Tibial nerve (tissue), 4 donors: ENCODE measurements around the gene HS1BP3. TPM values are rescaled to one million over a fixed set of nuclear protein-coding genes. Genes with fewer than 3 reads are reported as not detected.
A peak's percentile ranks its signal among the peaks of the same experiment; 100 is the strongest.

ENCODE experiments used
- DNase-seq, 2 donors: peaks; one replicate each; pipeline ENCODE4 v3.0.0-alpha.2; 2019; ENCODE audit warnings: low spot score in 2 of 2
- H3K27ac ChIP-seq, 4 donors: fragments of 200-600 bp; sonication (generic) in 3 of 4; one replicate each; pipeline ENCODE4 v1.5.1; 2017 to 2019; ENCODE audit warnings: mild to moderate bottlenecking in 1 of 4
- H3K27me3 ChIP-seq, 2 donors: fragments of 200-600 bp; sonication (generic) in 1 of 2; one replicate each; pipeline versions ENCODE4 v1.5.1 to v1.6.0; 2017 to 2019
- H3K36me3 ChIP-seq, 3 donors: fragments of 200-600 bp; sonication (generic); one replicate each; pipeline ENCODE4 v1.5.1; 2018 to 2019
- H3K4me1 ChIP-seq, 4 donors: fragments of 200-600 bp; sonication (generic) in 3 of 4; one replicate each; pipeline ENCODE4 v1.5.1; 2017 to 2019
- H3K4me3 ChIP-seq, 4 donors: fragments of 200-600 bp; sonication (generic) in 3 of 4; one replicate each; pipeline ENCODE4 v1.5.1; 2017 to 2019; ENCODE audit warnings: mild to moderate bottlenecking in 1 of 4, moderate library complexity in 1 of 4
- H3K9me3 ChIP-seq, 4 donors: fragments of 200-600 bp; sonication (generic) in 3 of 4; one replicate each; pipeline ENCODE4 v1.5.1; 2017 to 2019
- EP300 ChIP-seq, 2 donors: sonication (generic); formaldehyde crosslinking; IDR thresholded peaks; one replicate each; pipeline ENCODE4 v1.6.1; 2017; ENCODE audit warnings: antibody characterized with exemption in 2 of 2, mild to moderate bottlenecking in 1 of 2
- POLR2A ChIP-seq, 2 donors: fragments of 450-650 bp; IDR thresholded peaks; one replicate each; pipeline ENCODE4 v1.6.1; 2017; ENCODE audit warnings: antibody characterized with exemption in 2 of 2, mild to moderate bottlenecking in 2 of 2, moderate library complexity in 2 of 2
- WGBS, 2 donors: methylation state at CpG; one replicate each; pipeline ENCODE4 v1.1.5; 2018; 5-methylcytosine and 5-hydroxymethylcytosine counted together
- total RNA-seq, 4 donors: library from RNA; depleted of rRNA; stranded (reverse); fragments of >200 nt; gene quantifications; one replicate each; pipeline ENCODE4 v1.1.0, GENCODE V29; 2016
- TF ChIP-seq, protein P1 (sequence below), 5 experiments: fragments of 200-600 bp in 3 of 5; fragments of 450-650 bp in 2 of 5; sonication (generic) in 3 of 5; IDR thresholded peaks; one replicate each; pipeline ENCODE4 v1.5.1; 2016 to 2019; ENCODE audit warnings: antibody characterized with exemption in 5 of 5, mild to moderate bottlenecking in 3 of 5, moderate library complexity in 2 of 5

HS1BP3 gene
- total RNA-seq, 4 donors from 2014 or later: 24.5 to 45.9 (median 33.8) TPM

GRCh38 chr2:20575414-20575813, 75.5 kb downstream of the HS1BP3 start:
- 49 to 77% methylated on average over 4 to 5 of the region's 5 CpGs for WGBS, 2 donors

GRCh38 chr2:20574930-20575329, 76.0 kb downstream of the HS1BP3 start:
- Histone ChIP-seq H3K4me1 (peaks cover 0 to 94% (median 50%) of the 10 kb centered on the region in 4 donors), H3K27ac (peak overlapping the region in 3 of 4 donors; percentile 5 to 87 (median 86)), H3K4me3 (no peak overlapping the region), H3K9me3 (no peaks in the 10 kb centered on the region), H3K36me3 (no peaks in the 10 kb centered on the region), H3K27me3 (no peaks in the 10 kb centered on the region)
- WGBS, 2 donors: 62 to 67% methylated on average over 6 of the region's 6 CpGs
- no peak for DNase-seq
- TF ChIP-seq, protein P1, sequence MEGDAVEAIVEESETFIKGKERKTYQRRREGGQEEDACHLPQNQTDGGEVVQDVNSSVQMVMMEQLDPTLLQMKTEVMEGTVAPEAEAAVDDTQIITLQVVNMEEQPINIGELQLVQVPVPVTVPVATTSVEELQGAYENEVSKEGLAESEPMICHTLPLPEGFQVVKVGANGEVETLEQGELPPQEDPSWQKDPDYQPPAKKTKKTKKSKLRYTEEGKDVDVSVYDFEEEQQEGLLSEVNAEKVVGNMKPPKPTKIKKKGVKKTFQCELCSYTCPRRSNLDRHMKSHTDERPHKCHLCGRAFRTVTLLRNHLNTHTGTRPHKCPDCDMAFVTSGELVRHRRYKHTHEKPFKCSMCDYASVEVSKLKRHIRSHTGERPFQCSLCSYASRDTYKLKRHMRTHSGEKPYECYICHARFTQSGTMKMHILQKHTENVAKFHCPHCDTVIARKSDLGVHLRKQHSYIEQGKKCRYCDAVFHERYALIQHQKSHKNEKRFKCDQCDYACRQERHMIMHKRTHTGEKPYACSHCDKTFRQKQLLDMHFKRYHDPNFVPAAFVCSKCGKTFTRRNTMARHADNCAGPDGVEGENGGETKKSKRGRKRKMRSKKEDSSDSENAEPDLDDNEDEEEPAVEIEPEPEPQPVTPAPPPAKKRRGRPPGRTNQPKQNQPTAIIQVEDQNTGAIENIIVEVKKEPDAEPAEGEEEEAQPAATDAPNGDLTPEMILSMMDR (IDR thresholded peaks at IDR 0.05): no peak
- TF ChIP-seq EP300 (IDR thresholded peaks at IDR 0.05): no peak
- no peak for TF ChIP-seq POLR2A (IDR thresholded peaks at IDR 0.05)

More at GRCh38 chr2:20575414-20575813, 75.5 kb downstream of the HS1BP3 start:
- Histone ChIP-seq H3K4me3 (no peak overlapping the region), H3K27ac (peak overlapping the region in 3 of 4 donors; percentile 5 to 87 (median 86)), H3K27me3 (no peaks in the 10 kb centered on the region), H3K4me1 (peaks cover 0 to 93% (median 52%) of the 10 kb centered on the region in 4 donors), H3K36me3 (no peaks in the 10 kb centered on the region), H3K9me3 (no peaks in the 10 kb centered on the region)
- DNase-seq: no peak
- no peak for TF ChIP-seq EP300 (IDR thresholded peaks at IDR 0.05)
- TF ChIP-seq, protein P1 (IDR thresholded peaks at IDR 0.05): no peak
- no peak for TF ChIP-seq POLR2A (IDR thresholded peaks at IDR 0.05)

GRCh38 chr2:20574423-20574911, 76.4 kb downstream of the HS1BP3 start:
- Histone ChIP-seq H3K27me3 (no peaks in the 10 kb centered on the region), H3K36me3 (no peaks in the 10 kb centered on the region), H3K4me3 (no peak overlapping the region), H3K27ac (peak overlapping the region in 2 of 4 donors; percentile 86 to 87), H3K4me1 (peaks cover 0 to 94% (median 51%) of the 10 kb centered on the region in 4 donors), H3K9me3 (no peaks in the 10 kb centered on the region)
- TF ChIP-seq POLR2A (IDR thresholded peaks at IDR 0.05) (no peak), EP300 (IDR thresholded peaks at IDR 0.05) (no peak)
- TF ChIP-seq, protein P1 (IDR thresholded peaks at IDR 0.05): no peak
- DNase-seq: no peak
- 83 to 84% methylated on average over 5 of the region's 5 CpGs for WGBS, 2 donors

DNA sequence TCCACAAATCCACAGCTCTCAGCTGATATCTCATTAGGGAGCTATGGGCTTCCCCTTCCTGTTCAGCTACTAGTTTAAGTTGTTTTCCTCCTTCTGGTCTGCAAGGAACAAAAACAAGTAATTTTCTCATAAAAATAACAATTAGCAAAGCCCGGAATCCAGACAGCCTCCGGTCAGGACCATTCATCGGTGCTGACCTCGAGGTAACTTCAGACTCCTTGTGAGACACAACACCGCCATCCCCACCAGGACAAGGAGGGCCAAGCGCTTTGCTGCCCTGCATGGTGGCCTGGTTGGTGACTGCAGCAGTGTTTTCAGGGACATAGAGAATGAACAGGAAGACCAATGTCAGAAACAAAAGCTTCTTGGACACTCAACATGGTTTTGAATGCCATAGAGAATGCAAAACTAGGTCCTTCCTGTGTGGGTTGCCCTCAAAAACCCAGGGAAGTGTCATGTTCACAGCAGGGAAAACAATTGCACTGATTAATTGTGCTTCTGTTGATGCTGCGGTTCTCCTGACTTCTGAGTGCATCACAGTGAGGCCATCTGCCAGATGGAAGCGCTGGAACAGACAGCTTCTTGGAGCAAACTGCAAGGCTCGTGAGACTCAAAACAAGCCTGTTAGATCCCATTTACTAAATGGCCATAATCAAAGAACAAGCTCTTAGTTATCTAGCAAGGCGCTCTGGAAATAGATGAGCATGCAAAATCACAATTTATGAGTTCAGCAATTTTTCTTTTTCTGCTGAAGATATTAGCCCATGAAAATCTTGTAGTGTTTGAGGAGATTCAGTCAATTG, 77.1 kb downstream of the HS1BP3 start:
- Histone ChIP-seq H3K36me3 (no peaks in the 10 kb centered on the region), H3K27me3 (no peaks in the 10 kb centered on the region), H3K4me1 (peaks cover 0 to 94% (median 49%) of the 10 kb centered on the region in 4 donors), H3K27ac (peak overlapping the region; percentile 10 to 87 (median 58)), H3K9me3 (no peaks in the 10 kb centered on the region), H3K4me3 (no peak overlapping the region)
- 41 to 48% methylated on average over 10 of the region's 10 CpGs for WGBS, 2 donors
- peak; percentile 48 to 77 for DNase-seq
- TF ChIP-seq, protein P1 (IDR thresholded peaks at IDR 0.05): no peak
- peak in 1 of 2 donors; percentile 58 for TF ChIP-seq EP300 (IDR thresholded peaks at IDR 0.05)

- Histone ChIP-seq H3K36me3 (no peaks in the 10 kb centered on the region), H3K4me1 (peaks cover 0 to 94% (median 55%) of the 10 kb centered on the region in 4 donors), H3K4me3 (no peak overlapping the region), H3K27me3 (no peaks in the 10 kb centered on the region), H3K27ac (peak overlapping the region in 2 of 4 donors; percentile 86 to 87), H3K9me3 (no peaks in the 10 kb centered on the region)
- 90 to 91% methylated on average over 5 of the region's 5 CpGs for WGBS, 2 donors
- no peak for DNase-seq
- no peak for TF ChIP-seq POLR2A (IDR thresholded peaks at IDR 0.05)
- TF ChIP-seq, protein P1 (IDR thresholded peaks at IDR 0.05): no peak
- no peak for TF ChIP-seq EP300 (IDR thresholded peaks at IDR 0.05)
These were observed 78.7 kb downstream of the HS1BP3 start for GRCh38 chr2:20572221-20572620.
